NCI-H526 (cell line): Measurements from ENCODE around the gene PFDN6.
"Not testable (repeated sequence)": the region's sequence is repeated elsewhere in the genome, so short reads cannot be mapped to it uniquely, and the experiment has no call there.

Experiments
- DNase-seq, 2 experiments: peaks; one replicate each; lab custom pipeline; 2025; lab: John Stamatoyannopoulos, UW

PFDN6 gene

DNA sequence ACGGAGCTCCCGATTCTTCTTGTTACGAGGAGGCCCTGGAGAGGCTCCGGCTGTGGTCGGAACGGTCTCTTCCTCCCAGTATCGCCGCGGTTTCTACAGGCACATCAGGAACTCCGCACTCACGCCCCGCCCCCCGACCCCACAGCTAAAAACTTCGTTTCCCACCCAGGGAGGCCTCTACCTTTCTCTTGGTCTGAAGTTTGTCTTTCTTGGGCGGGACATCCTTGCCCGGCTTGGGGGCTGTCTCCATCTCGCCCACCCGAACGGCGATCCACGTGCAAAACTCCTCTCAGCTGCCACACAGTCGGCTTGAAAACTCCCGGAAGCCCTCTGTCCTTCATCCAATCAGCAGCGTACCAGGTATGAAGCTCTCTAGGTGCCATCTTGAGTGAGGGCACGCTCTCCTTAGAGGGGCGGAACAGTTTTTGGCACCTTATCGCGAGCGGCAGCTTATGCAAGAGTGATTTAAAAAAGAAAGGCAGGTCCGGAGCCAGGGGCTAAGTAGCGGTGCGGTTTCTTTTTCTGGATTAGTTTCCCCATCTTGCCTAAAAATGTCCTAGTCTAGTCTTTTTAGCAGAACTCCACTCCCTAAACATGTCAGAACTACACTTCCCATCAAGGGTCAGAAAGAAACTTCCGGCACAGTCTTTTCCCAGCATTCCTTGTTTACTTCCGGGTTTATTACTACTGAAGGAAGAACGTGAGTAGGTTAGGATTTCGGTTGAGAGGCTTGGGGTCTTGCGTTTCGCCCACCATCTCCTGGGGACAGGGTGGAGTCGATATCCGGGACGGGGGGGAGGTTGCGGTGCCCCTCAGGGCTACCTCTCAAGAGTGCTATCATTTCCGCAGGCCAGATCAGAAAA lies at the start of gene PFDN6, which contains the start of gene WDR46:
PFDN6 (plus strand) TSS at position 681 of the 863 bp plus-strand sequence. CDS start 256 bp downstream, outside the sequence.
WDR46 (minus strand) TSS at position 319 of the 863 bp plus-strand sequence; CDS start at position 250, 69 bp downstream.
- peak; percentile 85 to 87 for DNase-seq

DNA sequence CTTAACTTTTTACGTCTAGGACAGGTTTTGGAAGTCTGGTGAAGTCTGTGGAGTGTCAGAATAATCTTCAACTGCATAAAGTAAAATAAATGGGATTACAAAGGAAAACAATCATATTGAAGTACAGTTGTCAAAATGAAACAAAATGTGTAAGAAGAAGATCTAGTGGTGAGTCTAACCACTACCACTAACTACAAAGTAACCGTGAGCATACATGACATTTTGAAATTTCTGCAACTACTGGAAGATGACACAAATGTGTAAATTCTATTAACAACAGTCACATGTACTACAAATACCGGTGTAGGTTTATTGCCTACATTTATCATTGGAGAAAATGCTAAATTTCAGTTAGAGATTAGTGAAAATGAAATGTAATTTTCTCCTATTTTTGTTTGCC lies 47.4 kb upstream of the PFDN6 start:
- no peak for DNase-seq

DNA sequence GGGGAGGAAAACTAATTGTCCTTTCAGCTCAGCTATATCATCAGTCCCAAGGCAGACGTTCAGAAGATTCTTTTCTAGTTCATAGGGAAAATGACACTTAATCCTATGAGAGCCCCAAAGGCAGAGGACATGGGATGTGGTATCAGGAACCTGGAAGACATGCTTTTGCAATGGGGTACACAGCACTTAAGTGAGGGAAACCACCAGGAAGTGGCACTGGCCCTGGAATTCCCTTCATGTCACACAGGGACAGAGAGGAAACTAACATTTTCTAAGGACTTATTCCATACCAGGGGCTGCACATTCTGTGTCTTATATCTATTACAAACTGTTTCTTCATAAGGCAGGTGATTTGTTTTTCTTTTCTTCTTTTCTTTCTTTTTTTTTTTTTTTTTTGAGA lies 45.9 kb upstream of the PFDN6 start:
- no peak for DNase-seq

DNA sequence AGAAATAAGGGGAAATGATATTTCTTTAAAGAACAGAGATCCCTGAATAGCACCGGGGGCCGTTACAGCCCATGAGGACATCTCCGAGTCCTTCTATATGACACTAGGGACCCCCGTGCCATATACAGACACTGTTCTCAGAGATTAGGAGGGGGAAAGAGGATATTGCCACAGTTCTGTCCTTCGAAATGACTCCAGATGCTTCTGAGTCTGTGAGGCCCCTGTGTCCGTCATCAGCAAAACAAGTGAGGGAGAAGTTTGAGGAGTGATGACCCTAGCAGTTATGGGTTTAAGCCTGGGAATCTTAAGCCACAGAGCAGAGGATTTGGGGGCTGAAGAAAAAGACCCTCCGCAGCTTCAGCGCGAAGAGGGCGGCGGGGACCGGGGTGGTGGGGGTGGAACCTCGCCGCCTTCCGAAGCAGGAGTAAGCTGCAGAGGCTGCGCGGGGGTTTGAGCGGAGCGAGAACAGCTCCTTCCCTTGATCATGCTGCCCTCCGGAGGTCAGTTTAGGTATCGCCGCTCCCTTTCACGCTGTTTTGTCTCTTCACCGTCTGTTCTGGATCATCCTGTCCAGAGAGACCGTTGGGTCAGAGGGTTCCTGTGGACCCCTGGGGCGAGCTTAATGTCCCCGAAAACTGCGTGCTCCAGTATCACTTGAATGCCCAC lies 41.3 kb upstream of the PFDN6 start:
- peak; percentile 63 to 94 for DNase-seq

DNA sequence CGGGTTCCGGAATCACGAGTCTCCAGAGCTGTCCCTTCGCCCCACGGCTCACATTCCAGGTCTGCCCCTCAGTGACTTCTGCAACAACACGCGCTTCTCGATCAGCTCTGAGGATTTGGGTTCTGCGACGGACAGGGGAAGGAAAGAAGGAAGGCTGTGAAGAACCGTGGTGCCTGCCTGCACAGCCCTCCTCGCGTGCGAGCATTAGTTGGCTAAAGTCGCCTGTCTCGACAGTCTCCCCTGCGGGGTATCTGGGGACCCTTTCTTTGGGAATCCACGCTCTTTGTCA lies 40.8 kb upstream of the PFDN6 start:
- peak in 1 of 2 experiments; percentile 76 for DNase-seq

DNA sequence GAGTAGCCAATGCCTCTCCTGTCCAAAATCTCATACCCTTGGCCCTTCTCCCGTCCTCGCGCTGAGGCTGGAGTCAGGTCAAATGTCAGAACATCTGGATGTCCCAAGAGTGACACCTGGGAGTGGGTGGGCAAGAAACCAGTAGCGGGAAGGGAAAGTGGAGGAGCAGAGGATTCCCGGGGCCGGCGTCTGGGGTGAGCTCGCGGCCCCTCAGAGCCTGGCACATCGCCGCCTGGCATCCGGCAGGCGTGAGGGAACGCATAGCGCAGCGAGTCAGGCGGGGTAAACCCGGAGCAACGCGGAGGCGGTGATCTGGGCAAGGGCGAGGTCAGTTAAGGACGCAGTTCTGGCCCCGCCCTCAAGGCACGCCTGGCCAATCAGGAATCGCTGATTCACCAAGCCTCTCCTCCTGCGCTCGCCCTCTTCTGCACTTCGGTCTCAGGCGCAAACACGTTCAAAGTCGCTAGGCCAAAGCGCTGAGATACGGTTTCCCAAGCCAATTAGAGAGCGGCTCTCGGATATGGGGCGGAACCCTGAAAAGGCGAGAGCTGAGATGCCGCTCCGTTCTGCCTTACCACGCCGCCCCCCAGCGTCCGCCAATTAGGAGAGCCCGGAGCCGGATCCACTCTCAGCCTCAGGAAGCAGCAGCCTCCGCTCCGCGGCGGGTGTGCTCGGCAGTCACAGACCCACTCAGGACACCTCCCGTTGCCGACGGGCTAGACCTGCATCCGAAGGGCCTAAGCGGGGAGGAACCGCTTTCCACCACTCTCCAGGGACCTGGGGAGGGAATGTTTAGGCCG lies 40.3 kb upstream of the PFDN6 start:
- DNase-seq, result peak; percentile 98 to 99

DNA sequence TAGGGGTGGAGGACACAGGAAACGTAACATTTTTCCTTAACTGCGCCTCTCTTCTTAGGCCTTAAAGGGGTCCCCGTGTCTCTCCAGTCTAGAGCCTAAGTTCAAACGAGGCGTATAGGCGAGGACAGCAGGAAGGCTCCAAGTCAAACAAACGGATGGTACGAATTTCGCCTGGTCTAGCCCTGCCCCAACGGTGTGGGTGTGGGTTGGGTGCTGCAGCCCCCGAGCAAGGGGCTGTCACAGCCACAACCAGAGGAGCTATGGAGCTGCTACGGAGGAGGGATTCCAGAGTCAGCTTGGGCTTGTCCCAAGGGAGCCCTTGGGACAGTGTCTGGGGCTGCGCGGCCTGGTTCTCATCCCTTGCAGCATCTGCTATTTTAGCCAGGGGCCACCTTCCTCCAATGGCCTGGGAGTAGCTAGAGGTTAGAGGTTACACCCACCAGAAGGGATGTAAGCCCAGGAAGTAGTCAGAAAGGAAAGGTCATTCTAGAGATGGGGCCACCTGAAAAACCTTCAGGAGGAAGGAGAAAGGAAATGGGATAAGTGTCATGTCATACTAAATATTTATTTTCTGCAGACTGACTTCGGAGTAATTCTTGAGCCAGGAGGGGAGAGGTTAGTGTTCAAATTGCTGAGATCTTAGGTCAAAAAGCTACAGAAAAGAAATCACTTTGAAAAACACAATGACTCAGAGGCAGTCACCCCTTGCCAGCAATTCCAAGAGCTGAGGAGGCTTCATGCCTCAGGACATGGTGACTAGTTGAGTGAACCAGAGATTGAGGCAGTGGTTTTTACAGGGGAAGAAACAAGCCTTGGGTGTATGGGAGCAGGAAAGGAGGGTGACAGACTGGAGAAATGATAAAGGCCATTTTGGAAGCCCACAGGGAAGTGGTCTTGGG lies 39.4 kb upstream of the PFDN6 start:
- DNase-seq, result peak in 1 of 2 experiments; percentile 41

DNA sequence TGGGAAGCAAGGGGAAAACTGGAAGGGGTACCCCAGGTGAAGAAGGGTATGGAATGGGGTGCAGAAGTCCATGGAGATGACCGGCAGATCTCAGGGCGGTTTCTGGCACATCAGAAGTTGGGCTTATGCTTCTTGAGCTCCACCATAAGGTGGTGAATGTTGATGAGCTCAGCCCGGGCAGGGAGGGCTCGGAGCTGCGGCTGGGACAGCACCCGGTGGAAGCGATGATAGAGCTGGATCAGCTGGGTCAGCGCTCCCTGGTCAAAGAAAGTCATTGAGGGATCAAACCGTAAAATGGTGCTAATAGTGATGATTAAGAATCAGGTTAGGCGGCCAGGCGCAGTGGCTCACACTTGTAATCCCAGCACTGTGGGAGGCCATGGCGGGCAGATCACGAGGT lies 38.7 kb upstream of the PFDN6 start:
- no peak for DNase-seq

DNA sequence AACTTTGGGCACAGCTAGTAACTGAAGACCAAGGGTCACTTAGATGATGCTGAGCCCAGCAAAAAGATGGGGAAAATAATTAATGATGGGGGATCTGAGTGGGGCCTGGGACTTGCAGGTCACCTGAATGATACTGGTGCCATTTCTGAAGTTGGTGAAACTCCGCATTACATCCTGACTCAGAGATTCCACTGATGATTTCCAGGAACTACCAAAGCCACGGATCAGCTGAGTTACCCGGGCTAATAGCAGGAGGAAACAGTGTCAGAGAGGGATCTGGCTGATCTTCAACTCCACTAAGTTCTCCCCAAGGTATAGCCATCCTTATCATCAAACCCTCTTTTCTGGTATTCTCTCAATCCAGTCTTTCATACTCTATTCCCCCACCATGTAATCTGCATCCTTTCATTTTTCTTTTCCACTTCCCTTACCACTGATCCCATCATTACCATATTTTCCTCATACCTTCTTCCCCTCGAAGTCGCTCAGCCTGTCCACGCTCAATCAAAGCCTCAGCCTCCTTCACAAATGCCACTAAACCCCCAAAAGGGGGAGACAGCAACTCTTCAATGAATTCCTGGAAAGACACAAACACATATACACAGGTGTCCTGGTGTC lies 37.9 kb upstream of the PFDN6 start:
- no peak for DNase-seq

DNA sequence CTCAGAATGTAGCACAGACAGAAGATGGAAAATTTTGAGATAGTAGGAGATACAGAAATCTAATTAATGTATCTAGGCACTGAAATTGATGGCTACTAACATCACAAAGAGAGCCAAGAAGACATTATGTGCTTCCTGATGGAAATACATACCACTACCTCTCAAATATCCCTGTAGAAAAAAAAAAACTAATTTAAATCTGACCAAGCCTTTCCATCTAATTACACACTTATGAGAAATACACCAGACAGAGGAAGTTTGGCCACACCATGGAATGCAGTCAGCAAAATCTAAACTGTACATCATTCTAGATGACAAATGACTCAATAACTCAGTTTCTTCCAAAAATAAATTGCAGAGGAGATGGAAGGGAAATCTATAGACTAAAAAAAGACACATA lies 36.6 kb upstream of the PFDN6 start:
- no peak for DNase-seq

DNA sequence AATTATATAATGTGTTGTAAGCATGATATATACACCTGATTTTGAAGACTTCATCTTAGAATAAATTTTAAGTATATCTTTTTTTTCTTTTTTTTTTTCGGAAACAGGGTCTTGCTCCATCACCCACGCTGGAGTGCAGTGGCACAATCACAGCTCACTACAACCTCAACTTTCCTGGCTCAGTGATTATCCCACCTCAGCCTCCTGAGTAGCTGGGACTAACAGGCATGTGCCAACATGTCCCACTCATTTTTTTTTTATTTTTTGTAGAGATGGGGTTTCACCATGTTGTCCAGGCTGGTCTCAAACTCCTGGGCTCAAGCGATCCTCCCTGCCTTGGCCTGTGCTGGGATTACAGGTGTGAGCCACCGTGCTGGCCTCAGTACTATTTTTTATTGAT lies 34.8 kb upstream of the PFDN6 start:
- DNase-seq, result no peak

DNA sequence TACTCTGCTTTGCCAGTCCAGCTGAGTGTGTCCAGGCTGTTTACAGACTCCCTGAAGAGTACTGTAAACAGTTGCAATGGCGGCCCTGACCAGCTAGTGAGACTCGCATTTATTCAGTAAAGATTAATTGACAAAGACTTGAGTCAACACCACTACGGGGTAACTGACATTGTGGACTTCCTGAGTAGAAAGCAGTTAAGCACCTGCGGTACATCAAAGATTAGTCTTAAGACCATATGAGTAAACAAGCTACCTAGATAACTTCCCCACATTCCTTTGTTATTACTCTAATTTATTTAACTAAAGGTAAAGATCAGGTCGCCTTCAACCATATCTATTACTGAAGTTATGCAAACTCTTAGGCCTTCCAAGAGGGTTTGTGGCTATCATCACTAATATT lies 30.4 kb upstream of the PFDN6 start:
- no peak for DNase-seq

DNA sequence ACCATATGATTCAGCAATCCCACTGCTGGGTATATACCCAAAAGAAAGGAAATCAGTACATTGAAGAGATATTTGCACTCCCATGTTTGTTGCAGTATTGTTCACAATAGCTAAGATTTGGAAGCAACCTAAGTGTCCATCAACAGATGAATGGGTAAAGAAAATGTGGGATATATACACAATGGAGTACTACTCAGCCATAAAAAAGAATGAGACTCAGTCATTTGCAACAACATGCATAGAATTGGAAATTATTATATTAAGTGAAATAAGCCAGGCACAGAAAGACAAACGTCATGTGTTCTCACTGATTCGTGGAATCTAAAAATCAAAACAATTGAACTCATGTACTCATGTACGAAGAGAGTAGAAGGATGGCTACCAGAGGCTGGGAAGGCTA lies 26.9 kb upstream of the PFDN6 start:
- DNase-seq, result not testable (repeated sequence)

DNA sequence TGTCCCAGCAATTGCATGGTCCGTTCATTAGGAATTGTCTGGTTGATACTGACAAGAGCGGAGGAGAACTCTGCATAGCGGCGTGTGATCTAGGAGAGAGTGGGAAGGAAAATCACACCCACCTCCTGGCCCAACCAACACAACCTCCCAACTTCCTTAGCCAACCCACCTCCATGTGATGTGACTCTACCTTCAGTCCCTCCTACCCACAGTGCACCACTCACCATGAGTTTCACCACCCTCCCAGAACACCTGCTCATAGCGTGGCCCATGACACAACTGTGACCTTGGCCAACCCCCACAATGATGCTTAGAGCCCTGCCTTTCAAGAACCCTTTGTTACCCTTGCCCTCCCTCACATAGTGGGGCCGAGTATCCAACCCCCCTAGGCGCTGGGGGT lies 25.4 kb upstream of the PFDN6 start:
- no peak for DNase-seq

DNA sequence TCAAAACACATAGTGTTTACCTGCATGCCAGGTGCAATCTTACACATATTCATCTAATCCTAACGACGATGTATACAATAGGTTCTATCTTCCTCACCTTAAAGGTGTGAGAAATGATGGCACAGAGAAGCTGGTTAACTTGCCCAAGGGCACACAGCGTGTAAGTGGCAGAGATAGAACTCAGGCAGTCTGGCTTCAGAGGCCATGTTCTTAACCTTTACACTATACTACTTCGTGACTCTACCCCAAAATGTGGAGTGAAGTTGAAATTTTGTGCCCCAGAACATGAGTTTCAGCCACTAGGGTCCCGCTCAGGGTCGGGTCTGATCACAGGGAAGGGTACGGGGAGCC lies 18.3 kb upstream of the PFDN6 start:
- no peak for DNase-seq

DNA sequence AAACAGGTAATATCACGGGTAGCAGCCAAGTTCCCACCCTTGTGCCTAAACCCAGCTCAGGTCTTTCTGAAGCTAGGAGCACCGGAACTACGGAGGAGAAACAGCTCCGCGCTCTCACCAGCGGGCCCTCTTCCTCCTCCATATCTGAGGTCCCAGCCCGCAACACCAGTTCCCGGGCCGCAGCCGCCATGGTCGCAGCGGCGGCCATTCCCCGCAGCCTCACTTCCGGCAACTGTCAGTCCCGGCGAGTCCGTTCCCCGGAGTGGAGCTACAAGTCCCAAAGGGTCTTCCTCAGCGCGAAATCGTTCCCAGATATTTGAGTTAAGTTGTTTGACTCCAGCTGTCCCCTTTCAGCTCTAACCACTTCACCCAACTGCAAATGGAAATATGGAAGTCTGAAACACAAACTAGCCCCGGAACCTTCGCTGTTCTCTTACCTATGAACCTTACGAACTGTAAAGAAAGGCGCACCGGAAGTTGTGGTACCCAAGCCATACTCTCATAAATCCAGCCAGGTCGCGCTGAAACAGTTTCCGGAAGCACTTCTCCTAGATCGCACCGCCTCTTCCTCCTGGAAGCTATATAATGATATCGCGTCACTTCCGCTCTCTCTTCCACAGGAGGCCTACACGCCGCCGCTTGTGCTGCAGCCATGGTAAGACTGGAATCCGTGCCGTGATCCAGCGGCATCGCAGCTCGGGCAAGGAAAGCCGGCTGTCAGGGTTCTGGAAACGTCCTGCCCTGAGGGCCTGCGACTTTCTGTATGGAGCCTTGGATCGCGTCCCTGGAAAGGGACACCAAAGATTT lies 17.7 kb upstream of the PFDN6 start, which contains the start of the genes RPS18 and VPS52:
RPS18 (plus strand) TSS at position 608 of the 807 bp plus-strand sequence; CDS start at position 653, 45 bp downstream.
VPS52 (minus strand) TSS at position 409 of the 807 bp plus-strand sequence; CDS start at position 208, 201 bp downstream.
- DNase-seq, result peak; percentile 96 to 98

DNA sequence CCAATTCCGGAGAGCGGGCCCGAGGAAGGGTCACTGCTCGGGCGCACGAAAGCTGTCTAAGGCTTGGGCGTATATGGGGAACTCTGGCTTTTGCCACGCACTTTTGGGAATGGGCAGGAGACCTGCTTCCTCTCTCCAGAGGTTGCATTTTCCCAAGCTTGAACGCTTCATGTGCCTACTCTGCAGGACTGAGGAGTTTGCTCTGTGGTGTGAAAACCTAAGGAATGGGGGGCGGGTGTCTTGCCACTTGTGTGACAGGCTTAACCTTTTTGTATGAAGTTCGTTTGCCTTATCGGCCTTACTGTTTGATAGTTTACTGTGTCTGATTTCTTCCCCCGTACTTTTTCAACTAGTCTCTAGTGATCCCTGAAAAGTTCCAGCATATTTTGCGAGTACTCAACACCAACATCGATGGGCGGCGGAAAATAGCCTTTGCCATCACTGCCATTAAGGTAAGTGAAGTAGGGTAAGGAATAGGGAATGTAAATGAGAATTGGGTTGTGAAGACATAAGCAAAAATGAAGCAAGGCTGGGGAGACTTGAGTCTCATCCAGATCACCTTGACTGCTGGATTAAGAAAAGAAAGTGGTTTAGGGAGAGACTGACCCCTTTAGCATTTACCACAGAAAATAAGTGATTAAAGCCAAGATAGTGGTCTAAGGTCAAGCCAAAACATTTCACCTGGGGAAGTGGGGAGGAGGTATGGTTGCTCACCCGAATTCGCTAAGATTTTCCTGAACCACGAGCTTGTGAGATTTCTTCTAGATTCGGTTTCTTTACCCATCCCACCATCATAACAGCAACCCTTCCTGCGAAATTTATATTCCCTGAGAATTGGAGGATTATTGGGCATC lies 16.9 kb upstream of the PFDN6 start:
- DNase-seq, result no peak

DNA sequence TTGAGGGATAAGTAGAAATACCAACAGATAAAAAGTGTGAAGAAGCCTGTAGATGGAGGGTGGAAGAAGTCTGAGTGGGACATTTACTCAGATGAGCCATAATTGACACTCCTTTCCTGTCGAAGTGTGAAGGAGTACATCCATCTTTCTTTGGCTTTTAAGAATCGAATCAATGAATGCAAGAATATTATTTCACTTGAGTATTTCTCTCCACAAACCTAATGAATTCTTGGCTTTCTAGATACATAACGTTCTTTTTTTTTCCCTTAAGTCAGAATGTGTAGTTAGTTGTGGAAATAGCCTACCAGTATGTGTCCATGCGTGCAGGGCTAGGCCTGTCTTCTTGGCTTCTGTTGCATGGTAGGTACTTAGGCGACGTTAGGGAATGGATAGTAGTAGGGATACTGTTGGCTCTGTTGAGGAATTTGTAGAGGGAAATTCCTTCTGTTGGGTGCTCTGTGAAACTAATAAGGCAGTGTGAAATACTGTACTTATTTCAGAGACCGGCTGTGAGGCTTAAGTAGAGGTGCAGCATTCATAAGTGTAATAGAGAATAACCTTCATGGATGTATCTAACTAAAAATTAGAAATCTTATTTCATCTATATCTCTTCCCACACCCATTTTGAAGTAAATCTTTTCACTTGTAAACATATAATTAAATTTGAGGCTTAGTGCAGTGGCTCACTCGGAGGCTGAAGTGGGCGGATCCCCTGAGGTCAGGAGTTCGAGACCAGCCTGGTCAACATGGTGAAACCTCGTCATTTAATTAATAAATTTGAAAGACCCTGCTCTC lies 16.1 kb upstream of the PFDN6 start:
- no peak for DNase-seq
